ENCODE results near the gene RNF44. TPM values are rescaled to one million over a fixed set of nuclear protein-coding genes. Genes with fewer than 3 reads are reported as not detected.

RNF44 gene
- total and polyA plus RNA-seq, 2 experiments from 2014 or later = 2.1 to 2.9 TPM

DNA sequence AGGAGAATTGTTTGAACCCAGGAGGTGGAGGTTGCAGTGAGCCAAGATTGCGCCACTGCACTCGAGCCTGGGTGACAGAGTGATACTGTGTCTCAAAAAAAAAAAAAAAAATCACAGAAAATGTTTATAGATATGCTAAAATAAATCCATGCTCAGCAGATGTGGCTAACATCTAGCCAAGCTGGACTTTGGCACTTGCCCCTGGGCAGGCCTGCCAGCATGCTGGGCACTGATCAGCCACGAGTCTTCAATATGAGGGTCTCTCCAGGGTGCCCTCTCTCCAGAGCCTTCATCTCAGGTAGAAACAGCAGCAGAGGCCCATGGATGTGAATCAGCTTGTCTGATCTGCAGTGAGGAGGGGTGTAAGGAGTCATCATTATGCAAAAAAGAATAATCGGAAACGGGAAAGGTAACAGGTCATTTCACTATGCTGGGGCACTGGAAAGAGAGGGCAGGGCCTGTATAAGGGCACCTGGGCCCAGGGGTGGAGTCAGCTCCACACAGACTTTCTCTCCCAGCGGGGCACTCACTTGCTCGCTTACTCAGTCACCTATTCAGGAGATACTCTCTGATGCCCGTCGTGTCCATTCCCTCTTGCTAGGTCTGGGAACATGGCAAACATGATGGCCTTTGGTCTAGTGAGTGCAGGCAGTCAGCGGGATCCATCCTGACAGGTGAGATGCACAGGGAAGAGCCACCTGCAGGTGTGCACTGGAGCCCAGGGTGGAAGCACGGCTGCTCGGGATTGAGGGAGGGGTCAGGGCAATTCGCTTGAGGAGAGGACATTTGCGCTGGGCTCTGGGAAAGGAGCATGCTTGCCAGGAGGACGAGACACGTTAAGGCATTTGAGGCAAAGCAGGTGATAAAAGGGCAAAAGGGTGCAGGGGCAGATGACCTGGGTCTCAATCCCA is 17.1 kb downstream of the RNF44 start:
- Histone ChIP-seq H3K36me3 (ENCODE audit: low read depth) (no peaks in the 10 kb centered on the region), H3K4me2 (ENCODE audit: unreplicated experiment) (no peak overlapping the region), H3K27me3 (replicated peaks; ENCODE audit: insufficient read depth) (no peaks in the 10 kb centered on the region), H4K20me1 (ENCODE audit: insufficient read depth) (no peaks in the 10 kb centered on the region), H3K27ac (no peak overlapping the region), H3F3A (ENCODE audit: insufficient read depth) (no peaks in the 10 kb centered on the region; the same call in 1 of the 2 replicates), H3K9me2 (ENCODE audit: insufficient read depth) (no peaks in the 10 kb centered on the region), H3K4me3 (no peak overlapping the region), H2AFZ (no peak overlapping the region), H3K4me1 (ENCODE audit: insufficient read depth) (no peaks in the 10 kb centered on the region), H3K79me2 (ENCODE audit: insufficient read depth) (no peaks in the 10 kb centered on the region), H3K9ac (no peak overlapping the region), H3K9me3 (ENCODE audit: low read depth) (no peaks in the 10 kb centered on the region)
- TF ChIP-seq EZH2 (IDR thresholded peaks at IDR 0.05; ENCODE audit: insufficient read depth, poor library complexity, severe bottlenecking) (no peak), EZH2phosphoT487 (IDR thresholded peaks at IDR 0.05; ENCODE audit: insufficient read depth, low read depth) (no peak)
- DNase-seq = no peak
- WGBS, 2 experiments (ENCODE audit: low coverage in 1 of 2, low lambda C conversion rate in 2 of 2, missing lambda C conversion rate in 2 of 2) = 53 to 54% methylated on average over 16 of the region's 16 CpGs
- in situ Hi-C loops (cut with MboI) = no loop called here

DNA sequence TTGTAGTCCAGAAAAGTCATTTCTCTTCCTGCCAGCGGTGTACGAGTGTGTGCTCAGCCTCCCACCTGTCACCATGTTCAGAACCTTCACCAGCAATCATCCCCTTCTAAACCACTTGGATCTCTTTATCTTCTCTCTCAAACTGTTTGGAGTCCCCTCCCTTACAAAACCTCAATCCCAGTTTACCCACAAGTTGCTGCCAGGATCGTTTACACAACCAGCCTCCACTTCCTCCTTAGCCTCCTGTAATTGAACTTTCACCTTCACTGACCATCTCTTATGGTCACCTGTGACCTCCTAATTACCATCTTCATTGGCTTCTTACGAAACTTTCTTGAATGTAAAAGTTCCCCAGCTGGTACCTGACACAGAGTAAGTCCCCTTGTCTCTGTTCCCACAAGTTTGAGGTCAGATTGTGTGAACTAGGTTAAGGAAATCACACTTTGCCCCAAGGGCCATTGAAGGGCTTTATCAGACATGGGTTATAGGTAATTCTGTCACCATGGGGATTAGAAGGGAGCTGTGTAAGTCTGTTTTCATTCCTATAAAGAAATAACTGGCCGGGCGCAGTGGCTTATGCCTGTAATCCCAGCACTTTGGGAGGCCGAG is 20.0 kb downstream of the RNF44 start:
- Histone ChIP-seq H3K9me3 (ENCODE audit: low read depth) (no peaks in the 10 kb centered on the region), H3F3A (ENCODE audit: insufficient read depth) (no peaks in the 10 kb centered on the region), H3K4me3 (no peak overlapping the region), H3K4me2 (ENCODE audit: unreplicated experiment) (no peak overlapping the region), H3K79me2 (ENCODE audit: insufficient read depth) (no peaks in the 10 kb centered on the region), H3K27ac (no peak overlapping the region), H3K4me1 (ENCODE audit: insufficient read depth) (no peaks in the 10 kb centered on the region), H3K27me3 (replicated peaks; ENCODE audit: insufficient read depth) (no peaks in the 10 kb centered on the region), H3K9ac (no peak overlapping the region), H4K20me1 (ENCODE audit: insufficient read depth) (no peaks in the 10 kb centered on the region), H3K9me2 (ENCODE audit: insufficient read depth) (no peaks in the 10 kb centered on the region), H2AFZ (no peak overlapping the region), H3K36me3 (ENCODE audit: low read depth) (no peaks in the 10 kb centered on the region)
- WGBS, 2 experiments (ENCODE audit: low coverage in 1 of 2, low lambda C conversion rate in 2 of 2, missing lambda C conversion rate in 2 of 2) = 70 to 71% methylated on average over 7 of the region's 7 CpGs
- in situ Hi-C loops (cut with MboI) = no loop called here
- TF ChIP-seq EZH2phosphoT487 (IDR thresholded peaks at IDR 0.05; ENCODE audit: insufficient read depth, low read depth) (no peak), EZH2 (IDR thresholded peaks at IDR 0.05; ENCODE audit: insufficient read depth, poor library complexity, severe bottlenecking) (no peak)
- no peak for DNase-seq

DNA sequence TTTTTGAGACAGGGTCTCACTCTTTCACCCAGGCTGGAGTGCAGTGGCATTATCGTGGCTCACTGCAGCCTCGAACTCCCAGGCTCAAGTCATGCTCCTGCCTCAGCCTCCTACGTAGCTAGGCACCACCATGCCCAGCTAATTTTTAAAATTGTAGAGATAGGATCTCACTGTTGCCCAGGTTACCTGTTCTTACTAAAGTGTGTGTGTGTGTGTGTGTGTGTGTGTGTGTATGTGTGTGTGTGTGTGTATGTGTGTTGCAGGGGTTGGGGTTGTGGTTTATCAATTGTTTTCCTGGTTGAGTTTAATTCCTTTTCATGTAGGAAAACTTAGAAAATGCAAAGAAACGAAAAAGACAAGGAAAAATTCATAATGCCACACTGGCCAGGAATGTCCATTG is 21.8 kb downstream of the RNF44 start:
- in situ Hi-C loops (cut with MboI) = no loop called here
- Histone ChIP-seq H3K9ac (no peak overlapping the region), H3K4me3 (no peak overlapping the region), H3K36me3 (ENCODE audit: low read depth) (no peaks in the 10 kb centered on the region), H3F3A (ENCODE audit: insufficient read depth) (no peaks in the 10 kb centered on the region), H2AFZ (no peak overlapping the region), H3K9me3 (ENCODE audit: low read depth) (no peaks in the 10 kb centered on the region), H3K27me3 (replicated peaks; ENCODE audit: insufficient read depth) (no peaks in the 10 kb centered on the region), H3K4me2 (ENCODE audit: unreplicated experiment) (no peak overlapping the region), H3K9me2 (ENCODE audit: insufficient read depth) (no peaks in the 10 kb centered on the region), H3K79me2 (ENCODE audit: insufficient read depth) (no peaks in the 10 kb centered on the region), H3K27ac (no peak overlapping the region), H4K20me1 (ENCODE audit: insufficient read depth) (no peaks in the 10 kb centered on the region), H3K4me1 (ENCODE audit: insufficient read depth) (no peaks in the 10 kb centered on the region)
- no peak for TF ChIP-seq EZH2 (IDR thresholded peaks at IDR 0.05; ENCODE audit: insufficient read depth, poor library complexity, severe bottlenecking)
- no peak for DNase-seq
- WGBS, 2 experiments (ENCODE audit: low coverage in 1 of 2, low lambda C conversion rate in 2 of 2, missing lambda C conversion rate in 2 of 2) = 68 to 69% methylated on average over 4 of the region's 4 CpGs

DNA sequence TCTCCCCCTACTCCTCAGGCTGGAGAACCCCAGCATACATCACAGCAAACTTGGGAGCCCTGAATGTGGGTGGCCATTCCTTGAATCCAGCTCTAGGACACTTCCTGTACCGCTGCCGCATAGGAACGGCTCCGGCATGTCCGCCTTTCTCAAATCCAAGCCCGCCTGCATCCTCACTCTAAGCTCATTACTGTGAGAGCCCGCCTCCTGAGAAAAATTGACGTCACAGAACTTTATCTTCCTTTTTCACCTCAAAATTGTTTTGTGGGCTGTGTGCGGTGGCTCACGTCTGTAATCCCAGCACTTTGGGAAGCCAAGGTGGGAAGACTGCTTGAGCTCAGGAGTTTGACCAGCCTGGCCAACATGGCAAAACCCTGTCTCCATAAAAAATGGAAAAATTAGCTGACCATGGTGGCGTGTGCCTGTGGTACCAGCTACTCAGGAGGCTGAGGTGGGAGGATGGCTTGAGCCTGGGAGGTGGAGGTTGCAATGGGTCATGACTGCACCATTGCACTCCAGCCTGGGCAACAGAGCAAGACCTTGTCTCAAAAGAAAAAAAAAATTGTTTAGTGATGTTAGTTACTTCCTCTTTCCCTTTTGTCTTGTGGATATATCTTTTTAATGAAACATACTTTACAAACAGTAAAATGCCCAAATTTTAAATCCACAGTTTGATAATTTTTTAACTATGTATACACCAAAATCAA is 22.8 kb downstream of the RNF44 start:
- no peaks in the 10 kb centered on the region for H3K9me2 ChIP-seq (ENCODE audit: insufficient read depth)
- no peak for DNase-seq
- WGBS, 2 experiments (ENCODE audit: low coverage in 1 of 2, low lambda C conversion rate in 2 of 2, missing lambda C conversion rate in 2 of 2) = 67 to 70% methylated on average over 11 of the region's 11 CpGs
- H3K4me2 ChIP-seq (ENCODE audit: unreplicated experiment) = no peak overlapping the region
- H2AFZ ChIP-seq = no peak overlapping the region
- H3K4me3 ChIP-seq = no peak overlapping the region
- H3K79me2 ChIP-seq (ENCODE audit: insufficient read depth) = no peaks in the 10 kb centered on the region
- H4K20me1 ChIP-seq (ENCODE audit: insufficient read depth) = no peaks in the 10 kb centered on the region
- no peaks in the 10 kb centered on the region for H3K4me1 ChIP-seq (ENCODE audit: insufficient read depth)
- TF ChIP-seq EZH2 (IDR thresholded peaks at IDR 0.05; ENCODE audit: insufficient read depth, poor library complexity, severe bottlenecking) (no peak), EZH2phosphoT487 (IDR thresholded peaks at IDR 0.05; ENCODE audit: insufficient read depth, low read depth) (no peak)
- H3K9me3 ChIP-seq (ENCODE audit: low read depth) = no peaks in the 10 kb centered on the region
- H3K36me3 ChIP-seq (ENCODE audit: low read depth) = peaks cover 5% of the 10 kb centered on the region; the same call in 1 of the 2 replicates
- H3K27ac ChIP-seq = no peak overlapping the region
- H3K27me3 ChIP-seq (replicated peaks; ENCODE audit: insufficient read depth) = no peaks in the 10 kb centered on the region
- H3F3A ChIP-seq (ENCODE audit: insufficient read depth) = peaks cover 3% of the 10 kb centered on the region; the same call in 1 of the 2 replicates
- in situ Hi-C loops (cut with MboI) = no loop called here
- no peak overlapping the region for H3K9ac ChIP-seq
